ENCODE results near the gene ZNF33A. TPM values are rescaled to one million over a fixed set of nuclear protein-coding genes. Genes with fewer than 3 reads are reported as not detected.
"Not testable (repeated sequence)": the region's sequence is repeated elsewhere in the genome, so short reads cannot be mapped to it uniquely, and the experiment has no call there.

The ZNF33A gene
- total RNA-seq, 1 donor from 2014 or later = 17.9 TPM

DNA sequence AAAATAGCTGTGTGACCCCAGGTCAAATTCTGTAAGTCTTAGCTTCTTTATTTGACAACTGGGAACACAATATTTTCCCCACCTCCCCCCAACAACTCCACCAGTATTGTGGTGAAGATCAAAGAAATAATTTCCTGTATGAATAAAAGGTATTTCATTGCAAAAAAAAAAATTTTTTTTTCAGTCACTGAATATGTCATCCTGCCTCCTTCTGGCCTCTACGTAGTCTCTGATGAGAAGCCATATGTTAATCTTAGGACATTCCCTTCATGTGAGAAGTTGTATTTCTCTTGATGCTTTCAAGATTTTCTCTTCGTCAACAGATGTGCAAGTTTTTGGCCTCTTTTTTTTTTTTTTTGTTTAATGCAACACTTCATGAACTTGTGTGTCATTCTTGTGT, 33.0 kb downstream of the ZNF33A start:
- DNase-seq (ENCODE audit: low read depth) = no peak

DNA sequence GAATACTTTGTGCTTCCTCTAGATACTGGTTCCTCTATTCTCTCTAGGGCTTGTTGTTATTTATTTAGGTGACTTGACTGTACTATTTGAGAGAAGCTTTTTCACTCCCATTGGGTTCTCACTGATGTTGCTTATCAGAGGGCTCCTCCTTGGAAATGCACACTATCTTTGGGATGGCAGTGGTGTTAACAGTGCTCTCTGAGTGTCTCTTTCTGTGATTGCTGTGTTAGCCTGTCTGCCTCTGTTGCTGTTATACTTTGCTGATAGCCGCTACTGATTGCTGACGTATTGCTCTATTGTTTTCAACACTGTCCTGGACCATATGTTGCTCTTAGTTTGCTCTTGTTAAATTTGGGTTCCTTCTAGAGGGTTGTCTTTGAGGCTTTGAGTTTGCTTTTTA, 34.7 kb downstream of the ZNF33A start:
- no peak for DNase-seq (ENCODE audit: low read depth)

- DNase-seq (ENCODE audit: low read depth) = no peak
Measured at GRCh38 chr10:38047666-38048065, 37.2 kb downstream of the ZNF33A start.

- DNase-seq (ENCODE audit: low read depth) = peak; percentile 24
Measured at GRCh38 chr10:38050212-38050611, 39.7 kb downstream of the ZNF33A start.

DNA sequence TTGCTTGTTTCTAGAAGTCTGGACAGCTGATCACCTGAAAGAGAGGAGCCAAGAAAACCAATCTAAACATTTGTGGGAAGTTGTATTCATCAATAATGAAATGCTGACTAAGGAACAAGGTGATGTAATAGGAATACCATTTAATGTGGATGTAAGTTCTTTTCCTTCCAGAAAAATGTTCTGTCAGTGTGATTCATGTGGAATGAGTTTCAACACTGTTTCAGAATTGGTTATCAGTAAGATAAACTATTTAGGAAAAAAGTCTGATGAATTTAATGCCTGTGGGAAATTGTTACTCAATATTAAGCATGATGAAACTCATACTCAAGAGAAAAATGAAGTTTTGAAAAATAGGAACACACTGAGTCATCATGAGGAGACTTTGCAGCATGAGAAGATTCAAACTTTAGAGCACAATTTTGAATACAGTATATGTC, 43.9 kb downstream of the ZNF33A start:
- peak; percentile 18 for DNase-seq (ENCODE audit: low read depth)

- DNase-seq (ENCODE audit: low read depth) = not testable (repeated sequence)
Measured at GRCh38 chr10:38055274-38055894, 44.9 kb downstream of the ZNF33A start.

GRCh38 chr10:38069663-38070062, 59.2 kb downstream of the ZNF33A start:
- DNase-seq (ENCODE audit: low read depth) = peak; percentile 18

- DNase-seq (ENCODE audit: low read depth) = no peak
Measured at GRCh38 chr10:38070501-38070900, 60.0 kb downstream of the ZNF33A start.

- no peak for DNase-seq (ENCODE audit: low read depth)
Measured at GRCh38 chr10:38072552-38072951, 62.1 kb downstream of the ZNF33A start.

DNA sequence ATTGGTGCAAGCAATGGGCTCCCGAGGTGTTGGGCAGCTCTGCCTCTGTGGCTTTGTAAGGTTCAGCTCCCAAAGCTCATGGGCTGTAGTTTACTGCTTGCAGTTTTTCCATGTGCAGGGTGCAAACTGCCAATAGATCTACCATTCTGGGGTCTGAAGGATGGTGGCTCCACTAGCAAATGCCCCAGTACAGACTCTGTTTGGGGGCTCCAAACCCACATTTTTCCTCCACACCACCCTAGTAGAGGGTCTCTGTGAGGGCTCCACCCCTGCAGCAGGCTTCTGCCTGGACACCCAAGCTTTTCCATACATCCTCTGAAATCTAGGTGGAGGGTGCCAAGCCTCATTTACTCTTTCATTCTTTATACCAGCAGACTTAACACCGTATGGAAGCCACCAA, 66.2 kb downstream of the ZNF33A start:
- DNase-seq (ENCODE audit: low read depth) = no peak

GRCh38 chr10:38093318-38093717, 82.8 kb downstream of the ZNF33A start:
- DNase-seq (ENCODE audit: low read depth) = not testable (repeated sequence)

GRCh38 chr10:38093816-38094157, 83.3 kb downstream of the ZNF33A start:
- no peak for DNase-seq (ENCODE audit: low read depth)

DNA sequence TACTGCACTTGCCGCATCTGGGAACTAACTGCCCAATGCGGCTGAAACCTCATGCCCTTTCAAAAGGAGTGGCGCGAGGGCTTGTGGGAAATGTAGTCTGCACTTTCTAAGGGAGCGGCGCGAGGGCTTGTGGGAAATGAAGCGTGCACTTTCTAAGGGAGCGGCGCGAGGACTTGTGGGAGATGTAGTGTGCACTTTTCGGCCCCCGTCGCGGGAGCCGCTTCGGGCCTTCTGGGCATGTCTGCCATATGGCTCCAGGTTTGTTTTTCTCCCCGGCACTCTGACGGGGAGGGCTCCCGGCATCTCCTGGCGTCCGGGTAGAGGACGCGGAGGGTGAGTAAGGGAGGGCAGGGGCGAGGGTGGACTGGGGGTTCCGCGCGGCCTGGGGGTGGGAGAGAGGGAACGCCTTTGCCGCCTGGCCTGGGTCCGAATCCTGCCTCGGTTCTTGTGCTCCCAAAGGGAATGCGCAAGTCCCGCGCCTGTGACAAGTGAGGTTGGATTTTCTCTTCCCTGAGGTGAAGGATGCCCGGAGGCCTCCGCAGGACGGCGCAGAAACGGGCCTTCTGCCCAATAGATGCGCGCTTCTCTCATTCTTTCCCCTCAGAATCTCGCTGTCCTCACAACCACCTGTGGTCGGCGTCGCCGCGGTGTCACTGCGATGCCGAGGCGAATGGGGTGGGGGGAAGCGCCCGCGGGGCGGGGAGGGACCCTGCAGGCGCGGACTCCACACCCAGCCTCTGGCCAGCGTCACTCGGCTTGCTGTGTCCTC, 83.9 kb downstream of the ZNF33A start, which contains the start of gene ZNF37A:
TSS of gene ZNF37A (plus strand) at position 180 of the 769 bp plus-strand sequence. CDS start 2,281 bp downstream, outside the sequence.
- peak; percentile 97 for DNase-seq (ENCODE audit: low read depth)

- peak; percentile 27 for DNase-seq (ENCODE audit: low read depth)
Measured at GRCh38 chr10:38094927-38095574, 84.6 kb downstream of the ZNF33A start.

GRCh38 chr10:38102880-38103279, 92.4 kb downstream of the ZNF33A start:
- DNase-seq (ENCODE audit: low read depth) = no peak

GRCh38 chr10:38103756-38104155, 93.3 kb downstream of the ZNF33A start:
- no peak for DNase-seq (ENCODE audit: low read depth)

GRCh38 chr10:38112159-38112558, 101.7 kb downstream of the ZNF33A start:
- no peak for DNase-seq (ENCODE audit: low read depth)

Other genes starting within 250 kb of the ZNF33A start
- 11.4 and 12.1 TPM in 2 replicates for gene ZNF248, start 153.1 kb upstream of the ZNF33A start, total RNA-seq
- 14.9 and 15.0 TPM in 2 replicates for gene ZNF25, start 34.0 kb upstream of the ZNF33A start, total RNA-seq
- 9.4 and 10.0 TPM in 2 replicates for gene ZNF37A, start 83.7 kb downstream of the ZNF33A start, total RNA-seq